Suprapubic skin (tissue), 4 donors: ENCODE data around the gene AUTS2. TPM values are rescaled to one million over a fixed set of nuclear protein-coding genes. Genes with fewer than 3 reads are reported as not detected.

Experiments used
- DNase-seq, 2 donors: peaks; one replicate each; pipeline ENCODE4 v3.0.0-alpha.2; 2019; ENCODE audit warnings: low spot score in 2 of 2
- H3K27ac ChIP-seq: fragments of 200-600 bp; sonication (generic); one replicate; pipeline ENCODE4 v1.5.1; 2019
- H3K27me3 ChIP-seq: fragments of 200-600 bp; sonication (generic); one replicate; pipeline ENCODE4 v1.5.1; 2019
- H3K36me3 ChIP-seq: fragments of 200-600 bp; sonication (generic); one replicate; pipeline ENCODE4 v1.5.1; 2019
- H3K4me1 ChIP-seq: fragments of 200-600 bp; sonication (generic); one replicate; pipeline ENCODE4 v1.5.1; 2019
- H3K4me3 ChIP-seq: fragments of 200-600 bp; sonication (generic); one replicate; pipeline ENCODE4 v1.5.1; 2019; ENCODE audit warnings: mild to moderate bottlenecking
- H3K9me3 ChIP-seq: fragments of 200-600 bp; sonication (generic); one replicate; pipeline ENCODE4 v1.5.1; 2019
- EP300 ChIP-seq: sonication (generic); formaldehyde crosslinking; IDR thresholded peaks from one replicate; pipeline ENCODE4 v1.6.1; 2017; ENCODE audit warnings: antibody characterized with exemption
- POLR2A ChIP-seq, 2 donors: fragments of 450-650 bp; IDR thresholded peaks; one replicate each; pipeline ENCODE4 v1.6.1; 2017; ENCODE audit warnings: antibody characterized with exemption in 2 of 2, mild to moderate bottlenecking in 2 of 2, moderate library complexity in 2 of 2
- POLR2AphosphoS5 ChIP-seq, 3 donors: sonication (generic); formaldehyde crosslinking; IDR thresholded peaks; one replicate each; pipeline ENCODE4 v1.6.1; 2017; ENCODE audit warnings: antibody characterized with exemption in 3 of 3
- WGBS: methylation state at CpG from one replicate; pipeline ENCODE4 v1.1.5; 2018; 5-methylcytosine and 5-hydroxymethylcytosine counted together
- total RNA-seq, 4 donors: library from RNA; depleted of rRNA; stranded (reverse); fragments of >200 nt; gene quantifications; one replicate each; pipeline ENCODE4 v1.1.0, GENCODE V29; 2016
- TF ChIP-seq, protein P1 (sequence below), 2 donors: fragments of 200-600 bp in 1 of 2; fragments of 450-650 bp in 1 of 2; sonication (generic) in 1 of 2; IDR thresholded peaks; one replicate each; pipeline ENCODE4 v1.5.1; 2016 to 2019; ENCODE audit warnings: antibody characterized with exemption in 2 of 2, mild to moderate bottlenecking in 1 of 2, moderate library complexity in 1 of 2

AUTS2 gene
- total RNA-seq, 4 donors from 2014 or later = 31.0 to 102 (median 56.4) TPM

DNA sequence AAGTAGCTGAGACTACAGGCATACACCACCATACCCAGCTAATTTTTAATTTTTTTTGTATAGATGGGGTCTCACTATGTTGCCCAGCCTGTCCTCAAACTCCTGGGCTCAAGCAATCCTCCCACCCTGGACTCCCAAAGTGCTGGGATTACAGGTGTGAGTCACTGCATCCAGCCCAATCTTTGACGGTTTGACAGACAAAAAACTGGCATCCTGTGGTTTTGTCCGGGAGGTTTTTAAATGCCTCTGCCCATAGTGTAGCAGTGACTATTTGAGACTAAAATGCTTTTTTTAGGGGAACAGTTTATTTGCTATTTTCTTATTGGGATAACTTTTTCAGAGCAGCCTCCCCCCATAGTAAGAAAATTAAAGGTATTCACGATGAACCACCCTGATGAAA lies 1010.0 kb downstream of the AUTS2 start:
- no peaks in the 10 kb centered on the region for H3K36me3 ChIP-seq
- 86% methylated on average over 3 of the region's 3 CpGs for WGBS
- H3K27ac ChIP-seq = no peak overlapping the region
- no peaks in the 10 kb centered on the region for H3K9me3 ChIP-seq
- no peak overlapping the region for H3K4me3 ChIP-seq
- no peaks in the 10 kb centered on the region for H3K27me3 ChIP-seq
- no peaks in the 10 kb centered on the region for H3K4me1 ChIP-seq
- TF ChIP-seq POLR2AphosphoS5 (IDR thresholded peaks at IDR 0.05) = no peak
- no peak for DNase-seq

DNA sequence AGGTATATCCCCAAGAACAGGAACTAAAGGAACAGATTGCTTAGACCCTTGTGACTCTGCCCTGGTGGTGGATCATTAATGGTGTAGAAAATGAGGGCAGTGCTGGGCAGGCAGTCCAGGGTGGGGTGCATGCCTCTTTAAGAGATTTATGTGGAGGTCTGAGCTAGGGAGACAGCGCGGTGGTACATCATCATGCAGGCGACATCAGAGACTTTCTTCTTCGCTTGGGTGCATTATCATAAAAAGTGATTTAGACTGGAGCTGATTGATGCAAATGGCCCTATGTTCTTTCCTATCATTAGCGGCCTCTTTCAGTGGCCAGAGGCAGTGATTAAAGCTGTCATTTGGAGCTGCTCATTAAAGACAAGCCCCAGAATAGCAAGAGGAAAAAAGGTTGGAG lies 1014.5 kb downstream of the AUTS2 start:
- H3K4me3 ChIP-seq = no peak overlapping the region
- H3K9me3 ChIP-seq = no peaks in the 10 kb centered on the region
- no peak for DNase-seq
- 96% methylated on average over 5 of the region's 5 CpGs for WGBS
- H3K4me1 ChIP-seq = peaks cover 18% of the 10 kb centered on the region
- H3K36me3 ChIP-seq = no peaks in the 10 kb centered on the region
- H3K27me3 ChIP-seq = no peaks in the 10 kb centered on the region
- no peak for TF ChIP-seq EP300
- TF ChIP-seq POLR2AphosphoS5 (IDR thresholded peaks at IDR 0.05) = no peak
- TF ChIP-seq, protein P1, sequence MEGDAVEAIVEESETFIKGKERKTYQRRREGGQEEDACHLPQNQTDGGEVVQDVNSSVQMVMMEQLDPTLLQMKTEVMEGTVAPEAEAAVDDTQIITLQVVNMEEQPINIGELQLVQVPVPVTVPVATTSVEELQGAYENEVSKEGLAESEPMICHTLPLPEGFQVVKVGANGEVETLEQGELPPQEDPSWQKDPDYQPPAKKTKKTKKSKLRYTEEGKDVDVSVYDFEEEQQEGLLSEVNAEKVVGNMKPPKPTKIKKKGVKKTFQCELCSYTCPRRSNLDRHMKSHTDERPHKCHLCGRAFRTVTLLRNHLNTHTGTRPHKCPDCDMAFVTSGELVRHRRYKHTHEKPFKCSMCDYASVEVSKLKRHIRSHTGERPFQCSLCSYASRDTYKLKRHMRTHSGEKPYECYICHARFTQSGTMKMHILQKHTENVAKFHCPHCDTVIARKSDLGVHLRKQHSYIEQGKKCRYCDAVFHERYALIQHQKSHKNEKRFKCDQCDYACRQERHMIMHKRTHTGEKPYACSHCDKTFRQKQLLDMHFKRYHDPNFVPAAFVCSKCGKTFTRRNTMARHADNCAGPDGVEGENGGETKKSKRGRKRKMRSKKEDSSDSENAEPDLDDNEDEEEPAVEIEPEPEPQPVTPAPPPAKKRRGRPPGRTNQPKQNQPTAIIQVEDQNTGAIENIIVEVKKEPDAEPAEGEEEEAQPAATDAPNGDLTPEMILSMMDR (IDR thresholded peaks at IDR 0.05) = no peak
- TF ChIP-seq POLR2A (IDR thresholded peaks at IDR 0.05) = no peak
- H3K27ac ChIP-seq = no peak overlapping the region

DNA sequence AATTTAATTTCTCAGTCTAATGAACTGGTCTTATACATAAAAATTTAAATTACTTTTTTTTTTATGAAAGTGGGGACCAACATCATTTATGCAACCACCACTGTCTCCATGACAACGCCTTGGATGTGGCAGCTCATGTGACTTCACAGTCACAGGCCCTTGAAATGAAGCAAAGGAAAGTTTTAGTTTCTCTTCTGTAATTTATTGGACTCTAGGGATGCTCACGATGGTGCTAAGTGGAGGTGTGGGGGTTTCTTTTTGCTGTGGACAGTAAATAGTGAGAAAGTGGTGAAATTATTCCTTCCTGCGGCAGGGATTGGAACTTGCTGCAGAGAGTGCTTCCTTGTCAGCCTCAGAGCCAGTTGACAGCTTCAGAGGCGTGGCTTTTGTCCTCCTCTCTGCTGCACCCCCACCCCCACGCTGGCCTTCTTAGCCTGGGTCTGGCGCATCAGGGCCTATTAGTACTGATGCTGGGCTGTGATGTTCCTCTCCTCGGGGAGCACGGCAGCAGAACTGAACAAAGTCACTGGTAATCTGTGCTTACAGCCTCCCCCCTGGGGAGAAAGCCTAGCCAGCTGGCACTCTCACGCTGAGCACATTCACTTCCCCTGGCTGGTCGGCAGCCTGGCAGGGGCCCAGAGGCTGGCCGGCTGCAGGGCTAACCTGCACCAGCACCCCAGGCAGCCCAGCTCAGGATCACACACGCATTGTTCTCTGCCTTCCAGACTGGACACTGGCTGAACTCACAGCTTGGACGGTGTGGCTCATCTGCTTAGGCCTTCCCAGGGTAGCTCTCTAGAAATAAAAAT lies 1016.2 kb downstream of the AUTS2 start:
- Histone ChIP-seq H3K4me1 (peaks cover 18% of the 10 kb centered on the region), H3K27ac (peak overlapping the region; percentile 54), H3K4me3 (no peak overlapping the region), H3K36me3 (no peaks in the 10 kb centered on the region), H3K9me3 (no peaks in the 10 kb centered on the region), H3K27me3 (no peaks in the 10 kb centered on the region)
- WGBS = 28% methylated on average over 13 of the region's 13 CpGs
- no peak for TF ChIP-seq EP300
- TF ChIP-seq, protein P1 (IDR thresholded peaks at IDR 0.05) = no peak
- TF ChIP-seq POLR2AphosphoS5 (IDR thresholded peaks at IDR 0.05) = no peak
- DNase-seq = peak; percentile 71 to 84

DNA sequence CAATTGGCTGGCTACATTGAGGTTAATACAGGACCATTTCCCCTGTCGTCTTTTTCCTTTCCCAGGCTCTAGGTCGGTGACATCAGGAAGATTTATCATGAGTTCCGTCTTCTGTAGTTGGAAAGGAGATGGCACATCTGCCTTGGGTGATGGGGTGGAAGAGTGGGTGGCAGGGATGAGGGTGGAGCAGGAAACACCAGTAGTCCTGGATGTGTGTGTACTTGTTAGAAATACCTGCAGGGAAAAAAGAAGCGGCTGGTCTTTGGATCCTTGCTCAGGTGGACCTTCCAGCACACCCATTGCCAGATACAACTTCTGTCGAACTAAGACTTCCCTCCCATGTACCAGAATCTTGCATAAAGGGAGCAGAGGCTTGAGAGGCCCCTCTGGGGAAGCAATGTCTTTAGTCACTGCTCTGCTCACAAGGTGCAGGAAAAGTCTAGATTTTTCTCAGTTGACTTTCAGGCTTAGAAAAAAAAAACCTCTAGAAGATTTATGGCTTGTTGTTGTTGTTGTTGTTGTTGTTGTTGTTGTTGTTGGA lies 1016.9 kb downstream of the AUTS2 start:
- H3K4me1 ChIP-seq = peaks cover 18% of the 10 kb centered on the region
- no peak overlapping the region for H3K4me3 ChIP-seq
- WGBS = 45% methylated on average over 5 of the region's 5 CpGs
- no peaks in the 10 kb centered on the region for H3K36me3 ChIP-seq
- H3K9me3 ChIP-seq = no peaks in the 10 kb centered on the region
- TF ChIP-seq, protein P1 (IDR thresholded peaks at IDR 0.05) = no peak
- TF ChIP-seq POLR2AphosphoS5 (IDR thresholded peaks at IDR 0.05) (no peak), EP300 (no peak), POLR2A (IDR thresholded peaks at IDR 0.05) (no peak)
- peak overlapping the region; percentile 54 for H3K27ac ChIP-seq
- no peak for DNase-seq
- no peaks in the 10 kb centered on the region for H3K27me3 ChIP-seq

DNA sequence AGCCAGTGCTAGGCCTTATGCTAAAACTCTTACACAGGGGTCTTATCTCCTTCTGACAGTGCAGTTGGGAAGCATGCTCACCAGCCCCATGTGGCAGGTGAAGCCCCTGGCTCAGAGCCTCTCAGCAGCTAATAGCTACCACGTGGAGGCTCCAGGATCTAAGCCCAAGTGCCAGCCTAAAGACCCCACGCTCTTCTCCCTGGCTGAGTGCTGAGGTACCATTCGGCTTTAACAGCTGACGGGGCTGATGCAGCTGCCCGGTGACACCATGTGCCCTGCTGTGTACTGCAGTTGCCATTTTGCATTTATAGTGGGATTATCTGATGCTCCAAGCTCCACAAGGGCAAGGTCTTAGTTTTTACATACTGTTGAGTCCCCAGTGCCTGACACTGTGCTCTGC lies 1017.9 kb downstream of the AUTS2 start:
- no peaks in the 10 kb centered on the region for H3K27me3 ChIP-seq
- H3K4me3 ChIP-seq = no peak overlapping the region
- H3K4me1 ChIP-seq = peaks cover 18% of the 10 kb centered on the region
- 81% methylated on average over 5 of the region's 5 CpGs for WGBS
- no peaks in the 10 kb centered on the region for H3K36me3 ChIP-seq
- H3K9me3 ChIP-seq = no peaks in the 10 kb centered on the region
- no peak for DNase-seq
- no peak overlapping the region for H3K27ac ChIP-seq
- TF ChIP-seq POLR2A (IDR thresholded peaks at IDR 0.05) (no peak), EP300 (no peak), POLR2AphosphoS5 (IDR thresholded peaks at IDR 0.05) (no peak)
- TF ChIP-seq, protein P1 (IDR thresholded peaks at IDR 0.05) = no peak
